GM12872 (cell line): ENCODE results near the gene FBXO3.

ENCODE experiments used
- TF ChIP-seq, protein P1 (sequence below): IDR thresholded peaks from 3 replicates; pipeline ENCODE4 v1.5.1; 2011; ENCODE audit warnings: low read depth, mild to moderate bottlenecking, low read length, moderate library complexity; ENCODE audit not compliant: insufficient read depth

Gene FBXO3

GRCh38 chr11:33703234-33703633 lies 71.1 kb downstream of the FBXO3 start:
- TF ChIP-seq, protein P1, sequence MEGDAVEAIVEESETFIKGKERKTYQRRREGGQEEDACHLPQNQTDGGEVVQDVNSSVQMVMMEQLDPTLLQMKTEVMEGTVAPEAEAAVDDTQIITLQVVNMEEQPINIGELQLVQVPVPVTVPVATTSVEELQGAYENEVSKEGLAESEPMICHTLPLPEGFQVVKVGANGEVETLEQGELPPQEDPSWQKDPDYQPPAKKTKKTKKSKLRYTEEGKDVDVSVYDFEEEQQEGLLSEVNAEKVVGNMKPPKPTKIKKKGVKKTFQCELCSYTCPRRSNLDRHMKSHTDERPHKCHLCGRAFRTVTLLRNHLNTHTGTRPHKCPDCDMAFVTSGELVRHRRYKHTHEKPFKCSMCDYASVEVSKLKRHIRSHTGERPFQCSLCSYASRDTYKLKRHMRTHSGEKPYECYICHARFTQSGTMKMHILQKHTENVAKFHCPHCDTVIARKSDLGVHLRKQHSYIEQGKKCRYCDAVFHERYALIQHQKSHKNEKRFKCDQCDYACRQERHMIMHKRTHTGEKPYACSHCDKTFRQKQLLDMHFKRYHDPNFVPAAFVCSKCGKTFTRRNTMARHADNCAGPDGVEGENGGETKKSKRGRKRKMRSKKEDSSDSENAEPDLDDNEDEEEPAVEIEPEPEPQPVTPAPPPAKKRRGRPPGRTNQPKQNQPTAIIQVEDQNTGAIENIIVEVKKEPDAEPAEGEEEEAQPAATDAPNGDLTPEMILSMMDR = no peak

DNA sequence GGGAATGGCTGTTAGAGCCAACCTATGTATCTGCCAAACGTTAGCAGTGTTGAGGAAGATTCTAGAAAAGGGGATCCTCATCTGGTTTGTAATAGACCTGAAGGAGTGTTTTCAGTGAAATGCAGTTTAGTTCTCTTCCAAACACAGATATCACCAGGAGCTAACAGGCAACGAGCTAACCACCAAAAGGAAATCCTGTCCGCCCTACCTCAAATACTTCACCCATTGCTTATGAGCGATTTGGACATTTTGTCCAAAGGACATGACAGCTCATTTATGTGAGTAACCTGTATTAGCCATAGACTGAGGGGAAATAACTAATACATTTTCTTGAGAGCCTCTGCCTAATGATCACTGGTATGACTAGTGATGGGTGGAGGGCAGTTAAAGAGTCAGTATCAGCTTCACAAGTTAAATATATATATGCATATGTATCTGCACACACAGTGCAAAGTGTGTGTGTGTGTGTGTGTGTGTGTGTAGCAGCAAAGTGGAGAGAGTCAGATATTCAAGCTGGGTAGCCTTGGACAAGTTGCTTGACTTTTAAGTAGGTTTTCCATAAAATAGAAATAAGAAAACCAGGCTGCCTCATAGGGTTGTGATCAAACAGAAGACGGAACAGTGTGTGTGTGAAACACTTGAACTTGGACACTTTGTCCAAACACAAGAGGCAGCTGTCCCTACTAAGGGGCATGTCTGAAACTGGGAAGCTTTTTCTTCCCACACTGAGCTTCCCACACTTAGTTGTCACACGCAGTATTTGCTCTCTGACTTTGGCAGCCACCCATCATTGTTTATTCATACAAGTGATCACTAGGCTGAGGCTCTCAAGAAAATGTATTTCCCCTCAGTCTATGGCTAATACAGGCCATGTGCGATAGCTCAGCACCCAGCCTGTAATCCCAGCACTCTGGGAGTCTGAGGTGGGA lies 72.8 kb downstream of the FBXO3 start:
- TF ChIP-seq, protein P1 = no peak

DNA sequence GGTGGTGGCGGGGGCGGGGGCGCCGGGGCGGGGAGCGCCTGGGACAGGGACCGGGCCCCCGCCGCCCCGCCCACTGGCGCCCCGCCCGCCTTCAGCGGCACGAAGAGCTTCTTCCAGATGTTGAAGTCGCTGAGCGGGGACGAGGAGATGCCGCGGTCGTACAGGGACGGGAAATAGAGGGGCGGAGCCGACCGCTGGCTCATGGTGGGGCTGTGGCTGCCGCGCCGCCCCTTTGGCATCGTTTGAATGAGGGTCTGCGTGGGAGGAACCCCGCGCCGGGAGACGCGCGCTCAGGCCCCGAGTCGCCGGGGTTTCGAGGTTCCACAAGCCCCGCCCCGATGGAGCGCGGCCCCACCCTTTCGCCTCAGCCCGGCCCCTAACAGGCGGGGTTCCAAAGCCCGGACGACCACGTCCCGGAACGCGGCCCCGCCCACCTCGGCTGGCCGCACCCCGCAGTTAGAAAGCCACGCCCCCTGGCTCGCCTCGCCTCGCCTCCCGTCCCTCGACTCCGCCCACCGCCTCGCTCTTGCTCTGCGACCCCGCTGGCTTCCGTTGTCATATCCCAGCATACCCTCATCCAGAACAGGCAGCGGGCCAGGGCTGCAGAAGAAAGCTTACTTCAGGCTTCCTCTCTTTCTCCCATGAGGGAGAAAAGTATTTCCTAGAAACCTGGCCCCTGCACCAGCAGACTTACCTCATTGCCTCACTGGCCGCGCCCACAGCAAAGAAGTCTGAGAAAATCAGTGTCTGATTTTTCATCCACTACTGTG lies 73.6 kb downstream of the FBXO3 start, which contains the start of gene C11orf91:
TSS of gene C11orf91 (minus strand) at position 325 of the 770 bp plus-strand sequence. CDS start at position 239, 86 bp downstream.
- TF ChIP-seq, protein P1 = no peak

GRCh38 chr11:33700063-33700501 lies 74.2 kb downstream of the FBXO3 start:
- TF ChIP-seq, protein P1 = no peak

DNA sequence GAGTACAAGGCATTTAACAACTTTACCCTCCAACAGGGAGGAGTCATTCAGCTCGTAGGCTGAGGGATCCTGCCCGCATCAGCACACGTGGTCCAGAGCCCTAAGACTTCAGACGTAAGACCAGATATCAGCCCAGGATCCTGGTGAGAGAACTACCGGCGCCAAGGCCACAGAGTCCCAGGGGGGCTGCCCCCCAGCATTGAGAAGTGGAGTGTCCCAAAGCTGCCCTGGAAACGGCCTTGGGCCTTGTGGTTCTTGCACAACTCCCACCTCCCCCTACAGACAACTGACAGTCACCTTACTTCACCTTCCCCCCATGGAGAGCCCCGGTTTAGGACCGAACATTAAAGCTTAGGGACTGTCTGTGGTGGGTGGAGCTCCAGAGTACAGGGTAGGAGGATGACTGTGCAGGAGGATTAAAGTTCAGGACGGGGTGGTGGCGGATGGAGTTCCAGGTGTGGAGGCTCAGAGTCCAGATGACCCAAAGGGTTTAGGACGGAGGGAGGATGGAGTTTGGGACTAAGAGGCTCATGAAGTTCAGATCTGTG lies 74.7 kb downstream of the FBXO3 start:
- TF ChIP-seq, protein P1 = no peak

GRCh38 chr11:33698921-33699320 lies 75.4 kb downstream of the FBXO3 start:
- TF ChIP-seq, protein P1 = no peak

DNA sequence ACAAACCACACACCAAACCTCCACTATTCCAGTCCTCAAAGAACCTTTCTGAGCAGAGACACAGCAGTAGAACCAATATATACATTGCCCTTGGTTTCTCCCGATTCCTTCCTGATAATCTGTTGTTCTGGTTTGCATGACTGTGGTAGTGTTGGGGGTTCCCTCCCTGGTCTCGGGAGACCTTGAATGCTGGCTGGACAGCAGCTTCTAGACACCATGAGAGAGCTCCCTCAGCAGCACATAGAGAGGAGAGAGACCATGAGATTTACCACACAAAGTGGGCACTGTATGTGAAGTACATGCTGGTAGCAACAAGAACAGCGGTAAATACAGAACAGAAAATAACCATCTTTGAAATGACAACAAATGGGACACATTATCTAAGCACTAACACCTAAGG lies 76.3 kb downstream of the FBXO3 start:
- TF ChIP-seq, protein P1 = no peak
